HG03060 (cell line): Measurements from ENCODE around the gene TUBB8B.
"Not testable (repeated sequence)": the region's sequence is repeated elsewhere in the genome, so short reads cannot be mapped to it uniquely, and the experiment has no call there.

Source experiments
- ATAC-seq: cut with Tn5 transposase; IDR thresholded peaks from one replicate; pipeline ENCODE4 v1.9.1; 2021; ENCODE audit warnings: low read depth, moderate number of reproducible peaks; ENCODE audit not compliant: unreplicated experiment

The TUBB8B gene

DNA sequence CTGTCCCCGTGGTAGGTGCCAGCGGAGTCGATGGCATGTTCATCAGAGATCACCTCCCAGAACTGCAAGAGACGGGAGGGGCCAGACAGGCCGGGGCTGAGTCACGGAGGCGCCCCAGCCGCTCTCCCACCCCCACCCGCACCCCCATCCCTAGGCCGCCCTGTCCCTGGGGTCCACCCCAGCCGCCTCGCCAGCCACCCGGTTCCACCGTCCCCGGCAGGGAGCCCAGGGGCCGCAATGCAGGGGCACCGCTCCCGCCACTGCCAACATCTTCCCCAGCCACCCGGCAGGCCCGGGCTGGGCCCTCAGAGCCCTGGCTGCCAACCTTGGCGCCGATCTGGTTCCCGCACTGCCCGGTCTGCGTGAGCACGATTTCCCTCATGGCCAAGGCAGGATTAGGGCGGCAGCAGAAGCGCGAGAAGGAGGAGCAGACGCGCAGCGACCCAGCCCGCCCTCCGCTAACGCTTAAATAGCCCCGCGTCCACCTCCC, at the start of gene TUBB8B:
TUBB8B (minus strand) TSS at position 440 of the 490 bp plus-strand sequence; CDS start at position 382, 58 bp downstream.
- ATAC-seq = not testable (repeated sequence)

- ATAC-seq = not testable (repeated sequence)
Measured at GRCh38 chr18:97252-97914, 48.0 kb upstream of the TUBB8B start.

- not testable (repeated sequence) for ATAC-seq
Measured at GRCh38 chr18:96767-97131, 47.3 kb upstream of the TUBB8B start.

DNA sequence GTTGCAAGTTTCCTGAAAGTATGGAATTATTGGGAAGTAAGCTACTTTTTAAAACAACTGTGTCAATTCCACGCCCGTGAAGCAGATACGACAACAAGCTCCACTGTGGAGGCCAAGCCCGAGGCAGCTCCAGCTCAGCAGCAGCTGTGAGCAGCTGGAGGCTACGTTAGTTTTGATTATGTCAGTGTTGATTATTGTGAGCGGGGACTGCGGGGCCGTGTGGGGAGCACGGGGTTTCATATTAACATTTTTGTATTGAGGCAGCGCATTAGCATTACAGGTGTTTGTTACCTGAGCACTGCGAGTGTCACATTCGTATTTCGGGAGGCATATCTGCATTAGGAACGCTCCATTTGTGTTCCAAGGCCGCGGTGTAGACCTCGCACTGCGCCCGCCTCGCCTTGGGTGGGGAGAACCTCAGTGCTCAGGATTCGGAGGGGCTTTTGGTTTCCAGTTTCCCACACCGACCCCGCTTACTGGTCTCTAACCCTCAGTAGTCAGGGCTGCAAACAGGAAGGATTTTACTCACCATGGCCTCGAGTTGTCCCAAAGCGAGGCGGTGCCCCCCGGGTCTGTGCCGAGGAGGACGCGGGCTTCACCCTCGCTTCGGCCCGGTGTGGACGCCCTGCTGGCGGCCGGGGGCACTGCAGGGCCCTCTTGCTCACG, 46.8 kb upstream of the TUBB8B start:
- not testable (repeated sequence) for ATAC-seq

DNA sequence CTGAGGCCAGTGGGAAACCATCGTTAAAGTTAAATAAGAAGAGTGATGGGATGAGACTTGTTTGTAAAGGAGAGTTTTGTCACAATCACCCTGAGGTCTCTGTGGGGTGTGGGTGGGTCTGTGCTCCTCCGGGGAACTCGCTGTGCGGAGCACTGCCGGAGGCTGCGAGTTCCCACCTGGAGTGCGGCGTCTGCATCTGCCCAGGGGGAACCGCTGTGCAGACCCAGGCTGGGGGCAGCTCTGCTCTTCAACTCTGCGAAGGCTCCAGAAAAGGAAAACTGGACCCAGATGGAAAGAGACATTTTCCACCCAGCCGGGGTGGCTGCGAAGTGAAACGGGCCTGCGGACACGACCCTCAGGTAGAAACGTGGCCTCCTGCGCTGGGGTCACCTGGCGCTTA, 46.2 kb upstream of the TUBB8B start:
- ATAC-seq = not testable (repeated sequence)

- not testable (repeated sequence) for ATAC-seq
Measured at GRCh38 chr18:93897-94408, 44.5 kb upstream of the TUBB8B start.

DNA sequence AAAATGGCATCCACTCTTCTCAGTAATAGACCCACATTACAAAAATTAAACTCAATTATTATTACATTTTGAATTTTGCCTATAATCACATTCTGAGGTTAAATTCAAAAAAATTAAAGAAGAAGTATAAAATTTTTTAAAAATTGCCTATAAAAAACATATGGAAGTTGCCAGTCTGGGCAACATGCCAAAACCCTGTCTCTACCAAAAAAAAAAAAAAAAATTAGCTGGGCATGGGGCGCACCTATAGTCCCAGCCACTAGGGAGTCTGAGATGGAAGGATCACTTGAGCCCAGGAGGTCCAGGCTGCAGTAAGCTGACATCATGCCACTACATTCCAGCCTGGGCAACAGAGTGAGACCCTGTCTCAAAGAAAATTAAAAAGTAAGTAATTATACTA, 42.1 kb upstream of the TUBB8B start:
- not testable (repeated sequence) for ATAC-seq

DNA sequence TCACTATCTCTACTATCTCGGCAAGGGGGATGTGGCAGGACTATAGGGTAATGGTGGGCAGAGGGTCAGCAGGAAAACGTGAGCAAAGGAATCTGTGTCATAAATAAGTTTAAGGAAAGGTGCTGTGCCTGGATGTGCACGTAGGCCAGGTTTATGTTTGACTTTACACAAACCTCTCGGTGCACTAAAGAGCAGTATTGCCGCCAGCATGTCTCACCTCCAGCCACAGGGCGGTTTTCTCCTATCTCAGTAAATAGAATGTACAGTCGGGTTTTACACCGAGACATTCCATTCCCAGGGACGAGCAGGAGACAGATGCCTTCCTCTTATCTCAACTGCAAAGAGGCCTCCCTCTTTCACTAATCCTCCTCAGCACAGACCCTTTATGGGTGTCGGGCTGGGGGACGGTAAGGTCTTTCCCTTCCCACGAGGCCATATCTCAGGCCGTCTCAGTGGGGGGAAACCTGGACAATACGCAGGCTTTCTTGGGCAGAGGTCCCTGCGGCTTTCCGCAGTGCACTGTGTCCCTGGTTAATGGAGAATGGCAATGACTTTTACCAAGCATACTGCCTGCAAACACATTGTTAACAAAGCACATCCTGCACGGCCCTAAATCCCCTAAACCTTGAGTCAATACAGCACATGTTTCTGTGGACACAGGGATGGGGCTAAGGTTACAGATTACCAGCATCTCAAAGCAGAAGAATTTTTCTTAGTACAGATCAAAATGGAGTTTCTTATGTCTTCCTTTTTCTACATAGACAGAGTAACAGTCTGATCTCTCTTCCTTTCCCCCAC, 41.2 kb upstream of the TUBB8B start:
- not testable (repeated sequence) for ATAC-seq

DNA sequence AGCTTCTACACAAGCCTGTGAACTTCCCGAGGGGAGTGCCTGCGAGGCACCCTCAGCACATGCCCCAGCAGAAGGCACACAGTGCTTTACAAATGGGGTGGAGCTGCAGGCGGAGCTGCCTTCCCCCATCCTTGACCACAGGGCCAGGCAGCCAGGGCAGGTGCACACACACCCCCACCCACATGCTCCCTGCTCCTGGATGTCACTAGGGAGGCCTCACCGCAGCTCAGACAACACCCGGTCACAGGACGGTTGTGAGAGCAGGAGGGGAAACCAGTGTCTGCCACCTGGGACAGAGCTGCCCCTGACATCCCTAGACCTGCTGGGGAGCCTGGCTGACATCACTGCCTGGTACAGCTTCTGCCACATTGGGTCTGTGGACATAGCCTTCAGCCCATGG, 39.7 kb upstream of the TUBB8B start:
- not testable (repeated sequence) for ATAC-seq

DNA sequence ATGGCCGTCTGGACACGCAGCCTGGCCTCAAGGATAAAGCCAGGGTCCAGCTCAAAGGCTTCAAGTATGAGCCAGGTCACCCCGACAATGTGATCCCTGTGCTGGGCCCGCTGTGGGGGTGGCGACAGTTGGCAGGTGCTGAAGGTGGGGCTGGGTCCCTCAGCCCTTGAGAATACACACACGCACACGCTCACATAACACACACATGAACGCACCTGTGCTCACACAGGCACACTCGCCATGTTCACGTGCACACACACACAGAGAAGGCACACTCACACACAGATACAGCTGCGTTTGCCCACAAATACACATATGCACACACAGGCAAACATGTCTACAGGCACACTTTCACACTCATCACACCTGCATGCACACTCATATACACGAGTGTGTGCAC, 35.4 kb upstream of the TUBB8B start:
- not testable (repeated sequence) for ATAC-seq

GRCh38 chr18:82626-83209, 33.3 kb upstream of the TUBB8B start:
- not testable (repeated sequence) for ATAC-seq

DNA sequence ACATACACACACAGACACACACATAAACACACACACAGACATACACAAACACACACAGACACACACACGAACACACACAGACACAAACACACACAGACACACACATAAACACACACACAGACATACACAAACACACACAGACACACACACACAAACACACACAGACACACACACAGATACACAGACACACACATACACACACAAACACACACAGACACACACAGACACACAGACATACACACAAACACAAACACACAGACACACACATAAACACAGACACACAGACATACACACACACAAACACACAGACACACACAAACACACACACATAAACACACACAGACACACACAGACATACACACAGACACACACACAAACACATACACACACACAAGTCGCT, 31.5 kb upstream of the TUBB8B start:
- ATAC-seq = not testable (repeated sequence)

GRCh38 chr18:80202-80601, 30.8 kb upstream of the TUBB8B start:
- not testable (repeated sequence) for ATAC-seq

- not testable (repeated sequence) for ATAC-seq
Measured at GRCh38 chr18:75525-76160, 26.2 kb upstream of the TUBB8B start.

GRCh38 chr18:73181-73777, 23.9 kb upstream of the TUBB8B start:
- ATAC-seq = not testable (repeated sequence)

DNA sequence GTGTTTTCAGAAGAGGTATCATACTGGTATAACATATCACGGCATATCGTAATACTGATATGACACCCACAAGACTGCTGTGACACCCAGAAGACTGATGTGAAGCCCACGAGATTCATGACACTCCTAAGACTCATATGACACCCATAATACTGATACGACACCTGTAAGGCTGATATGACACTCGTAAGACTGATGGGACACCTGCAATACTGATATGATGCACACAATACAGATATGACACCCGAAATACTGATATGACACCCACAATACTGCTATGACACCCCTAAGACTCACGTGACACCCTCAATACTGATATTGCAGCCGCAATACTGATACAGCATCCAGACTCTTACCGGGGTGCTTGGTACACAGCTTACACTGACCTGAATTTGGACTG, 18.3 kb upstream of the TUBB8B start:
- ATAC-seq = not testable (repeated sequence)

DNA sequence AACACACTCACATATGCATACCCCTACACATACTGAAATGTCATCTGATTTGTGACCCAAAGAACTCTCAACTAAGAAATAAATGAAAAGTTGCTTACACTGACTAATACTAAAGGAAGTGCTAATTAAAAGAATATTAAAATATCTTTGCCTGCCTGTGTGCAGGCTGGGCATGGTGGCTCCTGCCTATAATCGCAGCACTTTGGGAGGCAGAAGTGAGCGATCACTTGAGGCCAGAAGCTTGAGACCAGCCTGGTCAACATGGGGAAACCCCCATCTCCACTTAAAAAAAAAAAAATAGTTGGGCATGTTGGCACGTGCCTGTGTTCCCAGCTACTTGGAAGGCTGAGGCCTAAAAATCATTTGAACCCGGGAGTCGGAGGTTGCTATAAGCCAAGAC, 14.9 kb upstream of the TUBB8B start:
- ATAC-seq = not testable (repeated sequence)

GRCh38 chr18:63656-64055, 14.2 kb upstream of the TUBB8B start:
- not testable (repeated sequence) for ATAC-seq

- ATAC-seq = not testable (repeated sequence)
Measured at GRCh38 chr18:54388-54787, 5.0 kb upstream of the TUBB8B start.

GRCh38 chr18:48696-49095, 719 bp downstream of the TUBB8B start:
- not testable (repeated sequence) for ATAC-seq
